Ramos (cell line): ENCODE results near the gene P2RX2.

ENCODE experiments used
- in situ Hi-C: fragments of 300-500 bp; cut with MboI; formaldehyde crosslinking; loops from one replicate; pipeline ENCODE4 v1.14.3; 2022; ENCODE audit warnings: low sequenced_read_pairs; ENCODE audit not compliant: unreplicated experiment

Gene P2RX2

GRCh38 chr12:132632521-132633228, 14.1 kb downstream of the P2RX2 start:
- in situ Hi-C loops = no loop called here

GRCh38 chr12:132633398-132633797, 14.8 kb downstream of the P2RX2 start:
- in situ Hi-C loops = no loop called here

GRCh38 chr12:132633901-132634300, 15.3 kb downstream of the P2RX2 start:
- in situ Hi-C loops = no loop called here

DNA sequence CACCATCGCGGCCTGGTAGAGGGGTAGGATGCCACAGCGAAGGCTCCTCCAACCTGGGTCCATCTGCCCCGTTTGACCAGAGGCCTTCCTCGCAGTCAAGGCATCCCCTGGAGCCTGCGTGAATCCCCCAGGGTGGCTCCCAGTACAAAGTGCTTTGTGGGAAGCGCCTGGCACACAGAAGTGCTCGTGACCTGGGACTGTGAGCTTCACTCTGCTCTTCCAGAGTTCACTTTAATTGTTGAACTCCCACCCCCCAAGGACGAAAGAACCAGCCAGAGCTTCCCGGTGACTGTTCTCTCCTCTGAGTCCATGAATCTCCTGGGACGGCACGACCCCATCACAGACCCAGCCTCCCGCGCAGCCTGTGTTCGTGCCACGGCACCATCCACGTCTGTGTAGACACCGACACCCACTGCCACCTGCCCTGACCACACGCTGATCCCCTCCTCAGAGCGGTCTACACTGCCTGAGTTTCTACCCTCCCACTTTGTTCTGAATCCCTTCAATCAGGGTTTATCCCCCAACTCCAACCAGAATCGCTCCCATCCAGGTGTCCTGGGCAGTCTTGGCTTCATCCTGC, 15.9 kb downstream of the P2RX2 start:
- in situ Hi-C loops = no loop called here

- in situ Hi-C loops = no loop called here
These were observed 16.7 kb downstream of the P2RX2 start for GRCh38 chr12:132635076-132635955.

DNA sequence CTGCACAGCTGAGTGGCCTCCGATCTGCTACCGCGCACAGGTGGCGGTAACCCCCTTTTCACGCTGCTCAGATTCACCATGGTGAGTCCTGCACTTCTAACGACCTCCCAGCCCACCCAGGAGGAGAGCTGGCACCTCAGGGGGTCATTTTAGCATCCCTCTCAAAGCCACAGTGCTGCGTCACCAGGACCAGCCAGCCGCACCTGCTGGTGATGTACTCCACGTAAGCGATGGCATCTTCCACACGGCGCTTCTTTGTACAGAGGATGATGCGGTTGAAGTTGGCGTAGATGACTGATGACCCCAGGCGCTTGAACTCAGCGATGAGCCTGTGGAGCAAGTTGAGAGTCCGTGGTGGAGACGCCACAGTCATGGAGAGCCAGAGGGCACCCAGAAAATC, 19.2 kb downstream of the P2RX2 start:
- in situ Hi-C loops = no loop called here

DNA sequence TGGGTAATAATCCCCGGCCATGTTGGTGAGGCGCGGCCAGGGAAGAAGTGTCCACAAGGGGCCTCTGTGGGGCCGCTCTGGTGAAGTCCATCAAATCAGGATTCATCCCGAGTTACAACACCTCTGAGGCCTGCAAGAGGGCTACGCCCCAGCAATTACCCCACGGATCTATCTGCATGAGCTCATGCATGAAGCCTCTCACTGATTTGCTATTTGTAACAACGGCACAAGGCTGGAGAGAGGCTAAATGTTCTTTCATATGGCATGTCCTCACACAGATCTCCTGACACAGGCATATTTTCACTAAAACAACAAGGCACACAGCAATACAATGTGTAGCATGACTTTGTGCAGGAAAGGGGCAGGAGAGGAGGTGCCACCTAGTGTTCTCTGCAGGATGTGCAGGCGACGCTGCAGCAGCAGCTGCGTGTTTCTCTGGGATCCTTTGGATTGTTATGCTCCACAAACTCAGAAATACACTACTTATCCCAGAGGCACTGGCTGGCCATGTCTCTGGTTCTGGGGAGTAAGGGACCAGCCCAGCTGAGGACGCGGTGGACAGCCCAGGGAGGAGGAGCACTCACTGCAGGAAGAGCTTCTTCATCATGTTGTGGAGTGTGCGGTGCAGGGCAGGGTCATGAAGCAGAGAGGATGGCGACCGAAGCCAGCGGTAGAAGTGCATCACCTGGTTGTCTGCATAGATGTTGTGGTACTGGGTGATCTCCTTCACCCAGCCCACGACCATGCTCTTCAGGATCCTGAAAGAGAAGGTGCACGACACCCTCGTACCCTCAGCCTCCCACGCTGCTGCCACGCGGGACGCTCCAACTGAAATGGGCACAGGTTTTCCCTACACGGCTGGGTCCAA, 20.2 kb downstream of the P2RX2 start:
- in situ Hi-C loops = no loop called here

- in situ Hi-C loops = no loop called here
These were observed 21.5 kb downstream of the P2RX2 start for GRCh38 chr12:132639956-132640520.

- in situ Hi-C loops = no loop called here
These were observed 22.4 kb downstream of the P2RX2 start for GRCh38 chr12:132640936-132641335.

DNA sequence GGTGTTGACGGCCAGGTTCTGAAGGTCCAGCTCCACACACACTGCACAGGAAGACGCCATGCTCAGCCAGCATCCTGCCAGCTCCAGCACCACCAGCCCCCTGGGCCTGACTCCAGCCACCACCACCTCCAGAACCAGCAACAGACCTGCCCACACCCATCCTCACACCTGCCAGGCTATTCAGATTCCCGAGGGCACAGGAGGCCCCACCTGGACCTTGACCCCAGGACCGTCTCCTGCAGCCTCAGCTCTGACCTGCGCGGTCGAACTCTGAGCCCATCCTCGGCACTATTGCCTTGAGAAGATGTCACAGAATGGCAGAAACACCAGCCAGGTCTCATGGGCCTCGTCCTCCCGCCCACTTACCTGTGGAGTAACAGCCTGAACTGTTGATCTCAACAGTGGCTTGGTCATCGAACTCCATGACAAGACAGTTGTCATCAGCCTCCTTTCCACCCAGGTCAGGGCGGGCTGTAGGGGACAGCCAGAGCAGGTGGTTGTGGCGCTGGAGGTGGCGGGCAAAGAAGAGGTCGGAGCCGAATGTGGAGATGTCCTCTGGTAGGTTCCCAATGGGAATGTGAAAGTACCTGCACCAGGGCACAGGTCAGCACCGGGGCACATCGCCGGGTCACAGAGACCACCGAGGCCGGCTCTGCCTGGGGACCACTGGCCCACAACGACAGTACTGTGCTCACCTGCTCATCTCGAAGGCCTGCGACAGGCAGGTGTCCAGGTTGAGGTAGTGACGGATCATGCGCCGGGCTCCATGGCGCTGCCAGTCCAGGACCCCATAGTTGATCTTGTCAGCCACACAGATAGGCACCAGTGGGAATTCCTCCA, 23.5 kb downstream of the P2RX2 start:
- in situ Hi-C loops = no loop called here

GRCh38 chr12:132642846-132643835, 24.6 kb downstream of the P2RX2 start:
- in situ Hi-C loops = no loop called here

DNA sequence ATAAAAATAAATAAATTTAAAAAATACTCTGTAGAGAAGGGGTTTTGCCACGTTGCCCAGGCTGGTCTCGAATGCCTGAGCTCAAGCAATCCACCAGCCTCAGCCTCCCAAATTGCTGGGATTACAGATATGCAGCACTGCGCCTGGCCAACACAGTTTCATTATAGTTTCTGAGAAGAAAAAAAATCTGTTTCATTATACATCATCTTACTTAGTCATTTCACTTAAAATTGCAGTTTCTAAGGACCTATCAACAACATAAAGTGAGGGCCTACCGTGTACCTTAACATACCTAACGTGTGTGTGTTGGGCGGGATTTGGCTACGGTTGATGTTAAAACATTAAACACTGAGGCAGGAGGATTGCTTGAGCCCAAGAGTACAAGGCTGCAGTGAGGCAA, 28.3 kb downstream of the P2RX2 start:
- in situ Hi-C loops = no loop called here

DNA sequence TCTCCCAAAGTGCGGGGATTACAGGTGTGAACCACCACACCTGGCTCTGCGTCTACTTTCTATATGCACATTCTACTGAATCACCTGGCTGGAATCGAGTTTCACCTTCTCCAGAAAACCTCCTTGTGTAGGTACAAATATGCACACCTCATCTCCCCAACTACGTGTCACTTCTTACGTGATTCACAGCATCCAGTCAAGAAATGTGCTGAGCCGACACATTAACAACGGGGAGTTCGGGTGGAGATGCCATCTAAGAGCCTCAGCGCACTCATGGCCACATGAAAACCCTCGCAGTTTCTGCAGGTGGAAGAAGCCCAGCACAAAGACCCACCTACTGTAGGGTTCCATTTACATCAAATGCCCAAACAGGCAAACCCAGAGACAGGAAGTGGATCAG, 29.3 kb downstream of the P2RX2 start:
- in situ Hi-C loops = no loop called here

DNA sequence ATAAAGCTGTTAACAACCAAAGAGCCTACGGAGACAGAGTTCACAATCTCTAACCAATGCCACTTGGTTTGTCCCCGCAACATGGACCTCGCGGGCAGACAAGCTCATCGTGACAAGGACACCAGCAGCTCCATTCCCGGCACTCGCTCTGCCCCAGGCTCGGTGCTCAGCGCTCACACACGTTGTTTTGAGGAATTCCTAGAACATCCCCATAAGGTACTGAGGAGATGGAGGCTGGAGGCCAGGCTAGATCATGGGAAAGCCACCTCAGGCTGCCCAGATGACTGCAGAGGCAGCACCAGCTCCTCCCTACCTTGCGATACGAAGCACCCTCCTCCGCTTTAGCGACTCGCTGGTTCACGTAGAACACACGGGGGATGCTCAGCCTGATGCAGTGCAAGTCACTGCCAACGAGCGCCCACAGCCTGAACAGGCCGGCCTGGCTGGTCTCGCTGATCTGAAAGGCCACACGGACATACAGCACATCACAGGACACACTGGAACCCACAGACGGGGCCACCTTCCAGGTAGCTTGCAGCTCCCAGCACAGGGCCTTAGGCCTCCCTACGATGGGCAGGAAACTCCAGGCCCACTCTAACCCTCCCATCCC, 30.1 kb downstream of the P2RX2 start:
- in situ Hi-C loops = no loop called here

DNA sequence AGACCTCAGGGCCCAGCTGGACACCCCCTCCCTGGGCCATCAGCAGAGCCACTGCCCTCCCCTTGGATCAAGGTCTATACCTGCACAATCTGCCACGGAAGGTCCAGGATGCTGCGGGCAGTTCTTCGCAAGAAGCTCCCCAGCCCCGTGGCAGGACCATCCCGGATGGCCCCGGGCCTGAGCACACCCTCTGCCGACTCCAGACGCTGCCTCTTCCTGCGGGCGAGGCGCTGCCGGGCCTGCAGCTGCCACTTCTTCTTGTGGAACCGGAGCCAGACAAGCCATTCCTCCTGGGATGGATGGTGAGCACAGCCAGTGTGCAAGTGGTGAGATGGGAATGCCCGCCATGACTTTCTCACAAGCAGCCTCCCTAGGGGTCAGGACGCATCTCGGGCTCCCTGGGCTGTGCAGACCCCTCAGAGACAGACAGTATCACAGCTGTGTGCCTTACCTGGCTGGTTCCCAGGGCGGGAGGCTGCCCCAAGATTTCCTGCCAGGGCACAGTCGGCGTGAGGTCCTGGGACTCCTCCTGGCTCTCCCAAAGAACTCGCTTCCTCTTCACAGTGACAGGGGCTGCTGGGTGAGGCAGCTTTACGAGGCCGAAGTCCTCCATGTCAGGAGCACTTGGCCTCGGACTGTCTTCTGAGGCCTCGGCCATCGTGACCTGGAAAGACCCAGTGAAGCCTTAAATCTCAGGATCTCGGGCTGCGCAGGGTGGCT, 30.8 kb downstream of the P2RX2 start:
- in situ Hi-C loops = no loop called here

GRCh38 chr12:132651444-132652100, 33.0 kb downstream of the P2RX2 start:
- in situ Hi-C loops = no loop called here
